ENCODE data around the gene TANGO2.

- TF ChIP-seq EZH2 (IDR thresholded peaks at IDR 0.05; ENCODE audit: insufficient read depth, poor library complexity, severe bottlenecking) (no peak), EZH2phosphoT487 (IDR thresholded peaks at IDR 0.05; ENCODE audit: insufficient read depth, low read depth) (no peak)
These were observed 6.2 kb downstream of the TANGO2 start for GRCh38 chr22:20026996-20027601.

Measured in GM23248 (cell line).